K562 (cell line): ENCODE measurements around the gene PTTG1IP. TPM values are rescaled to one million over a fixed set of nuclear protein-coding genes. Genes with fewer than 3 reads are reported as not detected.

Experiments
- BRD4 ChIP-seq: fragments of 200-600 bp; sonication (generic); IDR thresholded peaks from 2 replicates; pipeline ENCODE4 v1.6.1; 2017; ENCODE audit warnings: inconsistent platforms
- CAMTA2 ChIP-seq: fragments of 250-450 bp; sonication (Bioruptor Pico); conservative IDR thresholded peaks from 2 replicates; pipeline ENCODE4 v1.5.1; 2022
- E2F3 ChIP-seq: fragments of 250-450 bp; sonication (Bioruptor Pico); IDR thresholded peaks from 2 replicates; pipeline ENCODE4 v1.4.0; 2020; ENCODE audit warnings: mild to moderate bottlenecking
- FOXK1 ChIP-seq: sonication (generic); formaldehyde crosslinking; IDR thresholded peaks from 2 replicates; pipeline ENCODE4 v1.8.0; 2022; ENCODE audit warnings: missing genetic modification reagents, mild to moderate bottlenecking, borderline replicate concordance
- ILF3 ChIP-seq: fragments of 450-650 bp; IDR thresholded peaks from 2 replicates; pipeline ENCODE4 v1.6.1; 2018; ENCODE audit warnings: antibody characterized with exemption, mild to moderate bottlenecking, moderate library complexity, borderline replicate concordance
- MTA1 ChIP-seq: fragments of 450-650 bp; IDR thresholded peaks from 2 replicates; pipeline ENCODE4 v1.6.1; 2017; ENCODE audit warnings: borderline replicate concordance
- MTF1 ChIP-seq: fragments of 250-450 bp; sonication (Bioruptor Pico); IDR thresholded peaks from 2 replicates; pipeline ENCODE4 v1.9.0; 2021; ENCODE audit warnings: moderate library complexity, mild to moderate bottlenecking, inconsistent platforms, borderline replicate concordance
- RBFOX2 ChIP-seq: fragments of 200-400 bp; formaldehyde crosslinking; IDR thresholded peaks from 2 replicates; pipeline ENCODE4 v1.6.1; 2017; ENCODE audit warnings: low read depth, mild to moderate bottlenecking, low read length, moderate library complexity
- REST ChIP-seq, 2 experiments: fragments of 450-650 bp; formaldehyde crosslinking in 1 of 2; IDR thresholded peaks; 2 replicates each; pipeline versions ENCODE4 v1.4.0 to v1.6.1; 2014 to 2020; ENCODE audit warnings: mild to moderate bottlenecking in 2 of 2, borderline replicate concordance in 1 of 2, low read depth in 1 of 2
- SAFB ChIP-seq: fragments of 200-400 bp; formaldehyde crosslinking; IDR thresholded peaks from 2 replicates; pipeline ENCODE4 v1.6.1; 2017; ENCODE audit warnings: low read depth, low read length, borderline replicate concordance
- SOX6 ChIP-seq: fragments of 450-650 bp; IDR thresholded peaks from 2 replicates; pipeline ENCODE4 v1.6.1; 2014; ENCODE audit warnings: mild to moderate bottlenecking
- U2AF1 ChIP-seq: fragments of 200-400 bp; formaldehyde crosslinking; optimal IDR thresholded peaks from 2 replicates; pipeline ENCODE3; 2017; ENCODE audit warnings: mild to moderate bottlenecking, low read depth, low read length, moderate library complexity
- ZBTB12 ChIP-seq: fragments of 250-450 bp; sonication (Bioruptor Pico); IDR thresholded peaks from 2 replicates; pipeline ENCODE4 v1.4.0; 2020
- ZFP30 ChIP-seq: fragments of 250-450 bp; sonication (Bioruptor Pico); IDR thresholded peaks from 2 replicates; pipeline ENCODE4 v1.8.0; 2022; ENCODE audit warnings: moderate library complexity, mild to moderate bottlenecking, inconsistent platforms, borderline replicate concordance
- ZNF311 ChIP-seq: fragments of 250-450 bp; sonication (Bioruptor Pico); IDR thresholded peaks from 2 replicates; pipeline ENCODE4 v1.4.0; 2020; ENCODE audit warnings: mild to moderate bottlenecking, moderate library complexity
- ZNF395 ChIP-seq: fragments of 200-800 bp; sonication (Bioruptor generic); IDR thresholded peaks from 2 replicates; pipeline ENCODE4 v1.6.1; 2017; ENCODE audit warnings: missing genetic modification characterization, missing compliant biosample characterization
- ZNF830 ChIP-seq: fragments of 250-450 bp; sonication (Bioruptor Pico); IDR thresholded peaks from 2 replicates; pipeline ENCODE4 v1.5.0; 2021; ENCODE audit warnings: mild to moderate bottlenecking
- polyA plus RNA-seq, 8 experiments: library from polyadenylated mRNA; depleted of rRNA in 4 of 8; stranded (reverse) in 5 of 8; unstranded in 3 of 8; fragments of >200 nt; fragmentation: Nextera tagmentation in 2 of 8; fragmentation: Illumina TruSeq in 1 of 8; extraction: Ambion mirVana in 2 of 8; extraction: Trizol in 1 of 8; gene quantifications; 2 replicates each; pipeline versions ENCODE4 v1.2.1 to v1.2.3, GENCODE V29; 2011 to 2014; ENCODE audit warnings: inconsistent platforms in 1 of 8, missing spikeins in 1 of 8
- total RNA-seq, 7 experiments: library from RNA; depleted of rRNA in 6 of 7; stranded (reverse); fragments of >200 nt in 6 of 7; fragmentation: Illumina TruSeq in 2 of 7; extraction: Trizol in 2 of 7; gene quantifications; 2 replicates each; pipeline versions ENCODE4 v1.2.1 to v1.2.3, GENCODE V29; 2011 to 2021; ENCODE audit warnings: low replicate concordance in 1 of 7

PTTG1IP gene
- total and polyA plus RNA-seq, 9 of the 15 experiments (the other 6 are each of a cell fraction or from before 2014, with no cell fraction given), result 5.0 to 99.3 (median 82.4) TPM

- TF ChIP-seq ZBTB12 (CRISPR knock-in tag), result peak; percentile 67
- 0 out of 2 replicates have a peak, but pooled peaks have one; percentile 79 for TF ChIP-seq ZNF830 (CRISPR knock-in tag)
- 0 out of 2 replicates have a peak, but pooled peaks have one; percentile 61 for TF ChIP-seq CAMTA2 (CRISPR knock-in tag)
- peak; percentile 78 for TF ChIP-seq U2AF1
- TF ChIP-seq ILF3, result peak; percentile 68; the same call in 1 of the 2 replicates
- peak; percentile 100 for TF ChIP-seq ZNF395
- peak; percentile 75; the same call in 1 of the 2 replicates for TF ChIP-seq MTF1
- TF ChIP-seq SOX6, result peak; percentile 72
- TF ChIP-seq REST (IDR thresholded peaks at IDR 0.05; ENCODE audit: borderline replicate concordance), result peak; percentile 88
- peak; percentile 87 for TF ChIP-seq REST (CRISPR knock-in tag; IDR thresholded peaks at IDR 0.05; ENCODE audit: low read depth)
- TF ChIP-seq ZFP30 (CRISPR knock-in tag), result no peak
- no peak for TF ChIP-seq MTA1
- TF ChIP-seq E2F3 (CRISPR knock-in tag), result peak; percentile 93
- peak; percentile 83 for TF ChIP-seq ZNF311 (CRISPR knock-in tag)
- TF ChIP-seq BRD4, result peak; percentile 46; the same call in 1 of the 2 replicates
- peak; percentile 67 for TF ChIP-seq RBFOX2
- TF ChIP-seq FOXK1 (CRISPR knock-in tag), result no peak
- TF ChIP-seq SAFB, result peak; percentile 22; the same call in 1 of the 2 replicates
Observed at GRCh38 chr21:44817914-44818639, 55.4 kb downstream of the PTTG1IP start, which contains the start of gene SUMO3 (continued).
